SH-SY5Y (cell line): Measurements from ENCODE around the gene TPCN1.

Experiments
- GATA2 ChIP-seq: IDR thresholded peaks from 2 replicates; pipeline ENCODE4 v1.6.1; 2011; ENCODE audit warnings: mild to moderate bottlenecking, low read depth, low read length
- GATA3 ChIP-seq: IDR thresholded peaks from 2 replicates; pipeline ENCODE4 v1.6.1; 2011; ENCODE audit warnings: low read depth, mild to moderate bottlenecking, low read length, moderate library complexity

- TF ChIP-seq GATA3 (no peak), GATA2 (no peak)
These were observed 35.9 kb upstream of the TPCN1 start, which contains the start of the genes DDX54 and RITA1 for GRCh38 chr12:113185180-113186032.
